A549 (cell line): ENCODE measurements around the gene ADISSP. TPM values are rescaled to one million over a fixed set of nuclear protein-coding genes. Genes with fewer than 3 reads are reported as not detected.

ENCODE experiments used
- ATAC-seq, 2 experiments: fragments of 200-7000 bp in 1 of 2; fragments of >200 bp in 1 of 2; cut with Nextera tagmentation in 1 of 2; cut with Tn5 transposase in 1 of 2; 3 replicates each; pipeline versions ENCODE4 v1.8.0 to v1.9.1; 2018 to 2020; ENCODE audit warnings: mild to moderate bottlenecking in 1 of 2, moderate library complexity in 1 of 2
- CTCF ChIA-PET: fragments of 300-600 bp; sonication (Branson Sonifier 250); formaldehyde crosslinking; extraction: SDS; loops from one replicate; lab custom pipeline; 2021; ENCODE audit warnings: antibody characterized with exemption, inconsistent platforms; lab: Yijun Ruan, JAX
- POLR2A ChIA-PET: fragments of 350-600 bp; formaldehyde crosslinking; extraction: SDS; loops from one replicate; lab custom pipeline; 2021; ENCODE audit warnings: antibody characterized with exemption, inconsistent platforms; lab: Yijun Ruan, JAX
- DNase-seq, 2 experiments: peaks; one replicate each; pipeline versions ENCODE4 v3.0.0 to v3.0.0-alpha.2; 2011 to 2016; ENCODE audit warnings: low read depth in 1 of 2, low spot score in 1 of 2
- FAIRE-seq: peaks from 2 replicates; lab custom pipeline; 2011; peaks lifted over from hg19 to GRCh38; lab: Jason Lieb, UNC
- H3K27ac ChIP-seq, 2 experiments: fragments of >200 bp; sonication (Bioruptor Twin); formaldehyde crosslinking; 3 replicates each; pipeline ENCODE4 v1.5.1; 2016 to 2017
- H3K4me1 ChIP-seq: fragments of >200 bp; sonication (Bioruptor Twin); formaldehyde crosslinking; 3 replicates; pipeline ENCODE4 v1.6.1; 2016
- H3K4me2 ChIP-seq: fragments of >200 bp; sonication (Bioruptor Twin); formaldehyde crosslinking; 3 replicates; pipeline ENCODE4 v1.6.1; 2016
- H3K4me3 ChIP-seq: fragments of >200 bp; sonication (Bioruptor Twin); formaldehyde crosslinking; 3 replicates; pipeline ENCODE4 v1.5.1; 2016
- H3K9me3 ChIP-seq: fragments of >200 bp; sonication (Bioruptor Twin); formaldehyde crosslinking; 3 replicates; pipeline ENCODE4 v1.6.1; 2016
- CBX8 ChIP-seq: fragments of 200-600 bp; sonication (generic); IDR thresholded peaks from 2 replicates; pipeline ENCODE4 v1.6.1; 2016
- CEBPB ChIP-seq, 2 experiments: fragments of >200 bp in 1 of 2; sonication (Bioruptor Twin) in 1 of 2; formaldehyde crosslinking in 1 of 2; IDR thresholded peaks; 2 replicates each; pipeline ENCODE4 v1.6.1; 2012 to 2016
- CHD2 ChIP-seq: fragments of 150-350 bp; IDR thresholded peaks from 2 replicates; pipeline ENCODE4 v1.6.1; 2014; ENCODE audit warnings: low read length; ENCODE audit not compliant: partially characterized antibody
- FOXS1 ChIP-seq: fragments of 250-450 bp; sonication (Bioruptor Pico); IDR thresholded peaks from 2 replicates; pipeline ENCODE4 v1.5.0; 2020; ENCODE audit warnings: mild to moderate bottlenecking, moderate library complexity
- GATA3 ChIP-seq: IDR thresholded peaks from 2 replicates; pipeline ENCODE4 v1.6.1; 2012; ENCODE audit warnings: borderline replicate concordance
- HOXB13 ChIP-seq: fragments of 250-450 bp; sonication (Bioruptor Pico); IDR thresholded peaks from 2 replicates; pipeline ENCODE4 v1.5.0; 2020; ENCODE audit warnings: low read depth, mild to moderate bottlenecking, moderate library complexity
- KDM5A ChIP-seq: fragments of 200-600 bp; sonication (generic); IDR thresholded peaks from 2 replicates; pipeline ENCODE4 v1.6.1; 2016; ENCODE audit warnings: antibody characterized with exemption, mild to moderate bottlenecking
- MYC ChIP-seq: IDR thresholded peaks from 2 replicates; pipeline ENCODE4 v1.6.1; 2012; ENCODE audit warnings: mild to moderate bottlenecking, inconsistent platforms, low read length, improper control_type of control experiment, borderline replicate concordance
- NFE2L2 ChIP-seq: fragments of 150-350 bp; conservative IDR thresholded peaks from 2 replicates; pipeline ENCODE4 v1.6.1; 2014; ENCODE audit warnings: low read length
- NR3C1 ChIP-seq: fragments of >200 bp; sonication (Bioruptor Twin); formaldehyde crosslinking; IDR thresholded peaks from 3 replicates; pipeline ENCODE4 v1.6.1; 2017
- RCOR1 ChIP-seq: fragments of 150-350 bp; IDR thresholded peaks from 2 replicates; pipeline ENCODE4 v1.6.1; 2014; ENCODE audit warnings: antibody characterized with exemption, low read length, low read depth
- TP53 ChIP-seq: fragments of 250-450 bp; sonication (Bioruptor Pico); IDR thresholded peaks from 2 replicates; pipeline ENCODE4 v1.5.0; 2021; ENCODE audit warnings: mild to moderate bottlenecking, moderate library complexity
- WGBS: methylation state at CpG from one replicate; pipeline ENCODE4 v1.1.6; 2017; ENCODE audit errors: missing lambda C conversion rate; 5-methylcytosine and 5-hydroxymethylcytosine counted together
- polyA plus RNA-seq, 4 experiments: library from polyadenylated mRNA; depleted of rRNA in 3 of 4; stranded (reverse); fragments of >200 nt; fragmentation: RNase III in 1 of 4; extraction: RNeasy Plus Mini Kit Qiagen cat#74134 plus additional on column Dnase treatment in 1 of 4; gene quantifications; 2 replicates in 3 of 4; 3 replicates in 1 of 4; pipeline ENCODE4 v1.2.3, GENCODE V29; 2011 to 2017
- TF ChIP-seq, protein P1 (sequence below): fragments of 150-350 bp; IDR thresholded peaks from 2 replicates; pipeline ENCODE4 v1.6.1; 2014; ENCODE audit warnings: low read depth, mild to moderate bottlenecking, low read length
- TF ChIP-seq, protein P2 (sequence below): fragments of >200 bp; sonication (Bioruptor Twin); formaldehyde crosslinking; IDR thresholded peaks from 2 replicates; pipeline ENCODE4 v1.6.1; 2016
- TF ChIP-seq, protein P3 (sequence below): IDR thresholded peaks from 2 replicates; pipeline ENCODE4 v1.6.1; 2012
- TF ChIP-seq, protein P4 (sequence below): fragments of >200 bp; sonication (Bioruptor Twin); formaldehyde crosslinking; IDR thresholded peaks from 3 replicates; pipeline ENCODE4 v1.6.1; 2016
- TF ChIP-seq, protein P5 (sequence below): fragments of 450-650 bp; IDR thresholded peaks from 2 replicates; pipeline ENCODE4 v1.6.1; 2014; ENCODE audit warnings: antibody characterized with exemption

The ADISSP gene
- polyA plus RNA-seq, 2 of the 4 experiments (the other 2 are of a cell fraction), result 43.9 to 104 TPM

DNA sequence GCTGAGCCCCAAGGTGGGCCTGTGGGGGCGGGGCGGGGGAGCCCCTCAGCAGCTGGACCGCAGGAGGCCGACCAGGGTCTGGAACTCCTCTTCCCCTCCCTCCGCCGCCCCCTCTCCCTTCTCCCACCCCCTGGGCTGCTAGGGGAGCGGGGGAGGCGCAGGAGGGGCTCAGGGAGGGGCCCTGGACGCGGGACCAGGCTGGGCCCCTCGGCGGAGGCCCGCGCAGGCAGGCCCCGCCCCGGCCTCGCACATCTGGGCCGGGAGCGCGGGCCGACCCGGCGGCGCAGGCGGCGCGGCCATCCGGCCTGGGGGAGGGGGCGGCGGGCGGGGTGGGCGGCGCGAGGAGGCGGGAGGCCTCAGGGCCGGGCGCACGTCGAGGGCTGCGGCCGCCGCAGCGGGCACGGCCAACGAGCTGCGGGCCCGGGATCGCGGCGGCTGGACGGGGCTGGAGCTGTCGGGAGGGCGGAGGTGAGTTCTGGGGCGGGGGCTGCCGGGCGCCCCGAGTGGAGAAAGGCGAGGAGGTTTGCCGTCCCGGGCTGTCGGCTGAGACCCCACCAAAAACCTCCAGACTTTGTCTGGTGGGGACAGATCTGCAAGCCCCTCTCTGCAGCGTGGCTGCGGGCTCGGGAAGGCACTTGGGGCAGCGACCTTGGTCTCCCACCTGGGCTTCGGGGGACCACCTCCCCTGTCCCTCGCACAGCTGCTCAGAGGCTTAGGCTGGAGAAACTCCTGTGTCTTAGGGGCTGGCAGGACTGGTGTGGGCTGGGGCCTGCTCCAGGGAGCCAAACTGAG lies 35.0 kb downstream of the ADISSP start, which contains the start of gene HSPA12B:
Gene HSPA12B, plus strand, starts transcription at position 359 of the 792 bp plus-strand sequence. CDS start 5,990 bp downstream, outside the sequence.
- DNase-seq (no peak), FAIRE-seq (no peak), ATAC-seq (no peak)
- H3K27ac ChIP-seq, result no peak within 1 kb of the TSS
- CTCF ChIA-PET, result interaction anchor here (0.8 to 72.1 kb wide), 7 partner anchors 9 to 169 kb away, joined by 3 to 2233 read pairs (median 7); partner anchors contain the start of genes ADAM33, ADISSP, CENPB and GFRA4
- H3K4me2 ChIP-seq, result no peak within 1 kb of the TSS
- TF ChIP-seq, protein P1, sequence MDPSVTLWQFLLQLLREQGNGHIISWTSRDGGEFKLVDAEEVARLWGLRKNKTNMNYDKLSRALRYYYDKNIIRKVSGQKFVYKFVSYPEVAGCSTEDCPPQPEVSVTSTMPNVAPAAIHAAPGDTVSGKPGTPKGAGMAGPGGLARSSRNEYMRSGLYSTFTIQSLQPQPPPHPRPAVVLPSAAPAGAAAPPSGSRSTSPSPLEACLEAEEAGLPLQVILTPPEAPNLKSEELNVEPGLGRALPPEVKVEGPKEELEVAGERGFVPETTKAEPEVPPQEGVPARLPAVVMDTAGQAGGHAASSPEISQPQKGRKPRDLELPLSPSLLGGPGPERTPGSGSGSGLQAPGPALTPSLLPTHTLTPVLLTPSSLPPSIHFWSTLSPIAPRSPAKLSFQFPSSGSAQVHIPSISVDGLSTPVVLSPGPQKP, result no peak
- TF ChIP-seq RCOR1 (no peak), TP53 (CRISPR knock-in tag) (no peak), GATA3 (no peak), NR3C1 (no peak), KDM5A (no peak), FOXS1 (no peak), NFE2L2 (no peak), HOXB13 (CRISPR knock-in tag) (no peak), CHD2 (no peak), CEBPB (IDR thresholded peaks at IDR 0.05) (no peak), MYC (no peak), CBX8 (no peak)
- TF ChIP-seq, protein P2, sequence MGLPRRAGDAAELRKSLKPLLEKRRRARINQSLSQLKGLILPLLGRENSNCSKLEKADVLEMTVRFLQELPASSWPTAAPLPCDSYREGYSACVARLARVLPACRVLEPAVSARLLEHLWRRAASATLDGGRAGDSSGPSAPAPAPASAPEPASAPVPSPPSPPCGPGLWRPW, result no peak
- TF ChIP-seq, protein P3, sequence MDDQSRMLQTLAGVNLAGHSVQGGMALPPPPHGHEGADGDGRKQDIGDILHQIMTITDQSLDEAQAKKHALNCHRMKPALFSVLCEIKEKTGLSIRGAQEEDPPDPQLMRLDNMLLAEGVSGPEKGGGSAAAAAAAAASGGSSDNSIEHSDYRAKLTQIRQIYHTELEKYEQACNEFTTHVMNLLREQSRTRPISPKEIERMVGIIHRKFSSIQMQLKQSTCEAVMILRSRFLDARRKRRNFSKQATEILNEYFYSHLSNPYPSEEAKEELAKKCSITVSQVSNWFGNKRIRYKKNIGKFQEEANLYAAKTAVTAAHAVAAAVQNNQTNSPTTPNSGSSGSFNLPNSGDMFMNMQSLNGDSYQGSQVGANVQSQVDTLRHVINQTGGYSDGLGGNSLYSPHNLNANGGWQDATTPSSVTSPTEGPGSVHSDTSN, result no peak
- no peaks in the 10 kb centered on the region for H3K9me3 ChIP-seq
- peaks cover 12% of the 10 kb centered on the region for H3K4me1 ChIP-seq
- POLR2A ChIA-PET, result no interaction called here
- WGBS, result 85% methylated on average over 23 of the region's 67 CpGs
- no peak within 1 kb of the TSS for H3K4me3 ChIP-seq

DNA sequence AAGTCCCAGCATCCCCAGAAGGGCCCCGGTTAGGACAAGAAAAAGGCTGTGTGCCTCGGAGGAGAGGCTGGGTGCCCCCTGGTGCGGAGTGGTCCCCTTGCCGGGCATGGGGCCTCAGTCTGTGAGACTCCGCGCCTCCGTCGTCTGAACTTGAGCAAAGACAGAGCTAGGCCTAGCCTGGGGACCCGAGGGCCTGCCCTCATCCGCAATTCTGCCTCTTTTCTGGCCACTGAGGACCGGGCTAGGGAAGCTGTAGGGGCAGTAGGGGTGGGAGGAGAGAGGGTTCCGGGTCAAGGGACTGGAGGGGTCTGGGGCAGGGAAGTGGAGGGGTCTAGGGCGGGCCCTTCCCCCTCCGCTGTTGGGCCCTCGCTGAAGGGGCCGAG lies 35.6 kb downstream of the ADISSP start:
- FAIRE-seq, result no peak
- POLR2A ChIA-PET, result no interaction called here
- Histone ChIP-seq H3K9me3 (no peaks in the 10 kb centered on the region), H3K4me2 (no peak overlapping the region), H3K4me1 (peaks cover 17% of the 10 kb centered on the region), H3K27ac (no peak overlapping the region), H3K4me3 (no peak overlapping the region)
- no peak for DNase-seq
- 86% methylated on average over 11 of the region's 16 CpGs for WGBS
- CTCF ChIA-PET, result interaction anchor here (0.8 to 72.1 kb wide), 8 partner anchors 8 to 169 kb away, joined by 3 to 2233 read pairs (median 6); partner anchors contain the start of genes ADAM33, ADISSP, AP5S1 and CENPB
- TF ChIP-seq, protein P4, sequence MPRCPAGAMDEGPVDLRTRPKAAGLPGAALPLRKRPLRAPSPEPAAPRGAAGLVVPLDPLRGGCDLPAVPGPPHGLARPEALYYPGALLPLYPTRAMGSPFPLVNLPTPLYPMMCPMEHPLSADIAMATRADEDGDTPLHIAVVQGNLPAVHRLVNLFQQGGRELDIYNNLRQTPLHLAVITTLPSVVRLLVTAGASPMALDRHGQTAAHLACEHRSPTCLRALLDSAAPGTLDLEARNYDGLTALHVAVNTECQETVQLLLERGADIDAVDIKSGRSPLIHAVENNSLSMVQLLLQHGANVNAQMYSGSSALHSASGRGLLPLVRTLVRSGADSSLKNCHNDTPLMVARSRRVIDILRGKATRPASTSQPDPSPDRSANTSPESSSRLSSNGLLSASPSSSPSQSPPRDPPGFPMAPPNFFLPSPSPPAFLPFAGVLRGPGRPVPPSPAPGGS, result no peak
- TF ChIP-seq, protein P5, sequence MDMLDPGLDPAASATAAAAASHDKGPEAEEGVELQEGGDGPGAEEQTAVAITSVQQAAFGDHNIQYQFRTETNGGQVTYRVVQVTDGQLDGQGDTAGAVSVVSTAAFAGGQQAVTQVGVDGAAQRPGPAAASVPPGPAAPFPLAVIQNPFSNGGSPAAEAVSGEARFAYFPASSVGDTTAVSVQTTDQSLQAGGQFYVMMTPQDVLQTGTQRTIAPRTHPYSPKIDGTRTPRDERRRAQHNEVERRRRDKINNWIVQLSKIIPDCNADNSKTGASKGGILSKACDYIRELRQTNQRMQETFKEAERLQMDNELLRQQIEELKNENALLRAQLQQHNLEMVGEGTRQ, result no peak
- no peak for ATAC-seq
